H1 (cell line): ENCODE data around the gene TAF8. TPM values are rescaled to one million over a fixed set of nuclear protein-coding genes. Genes with fewer than 3 reads are reported as not detected.
"Not testable (repeated sequence)": the region's sequence is repeated elsewhere in the genome, so short reads cannot be mapped to it uniquely, and the experiment has no call there.

Source experiments
- CTCF ChIA-PET: fragments of 300-600 bp; sonication (Branson Sonifier 250); formaldehyde crosslinking; loops from one replicate; lab custom pipeline; 2021; ENCODE audit not compliant: partially characterized antibody; lab: Charles Lee
- POLR2A ChIA-PET: fragments of 300-600 bp; sonication (Branson Sonifier 250); formaldehyde crosslinking; loops from one replicate; lab custom pipeline; 2021; ENCODE audit warnings: inconsistent platforms; ENCODE audit not compliant: partially characterized antibody; lab: Charles Lee
- DNase-seq, 2 experiments: peaks; one replicate each; pipeline versions ENCODE4 v3.0.0 to v3.0.0-alpha.2; 2010 to 2022; ENCODE audit warnings: low spot score in 2 of 2, low read depth in 1 of 2, mixed read lengths in 1 of 2
- FAIRE-seq: peaks from 2 replicates; lab custom pipeline; 2011; peaks lifted over from hg19 to GRCh38; lab: Jason Lieb, UNC
- H2AFZ ChIP-seq: 2 replicates; pipeline ENCODE4 v1.8.1; 2012; ENCODE audit warnings: low read length, inconsistent platforms
- H2AK5ac ChIP-seq: 2 replicates; pipeline ENCODE4 v1.6.1; 2013; ENCODE audit warnings: low read depth, low read length
- H2BK120ac ChIP-seq: replicated peaks from 2 replicates; pipeline ENCODE3; 2013; ENCODE audit warnings: low read depth, low read length, inconsistent platforms
- H2BK12ac ChIP-seq: 2 replicates; pipeline ENCODE4 v1.6.1; 2013; ENCODE audit warnings: low read depth, low read length
- H2BK15ac ChIP-seq: 2 replicates; pipeline ENCODE4 v1.6.1; 2013; ENCODE audit warnings: low read length
- H2BK20ac ChIP-seq: 2 replicates; pipeline ENCODE4 v1.6.1; 2013; ENCODE audit warnings: low read length
- H2BK5ac ChIP-seq: 2 replicates; pipeline ENCODE4 v1.6.1; 2013; ENCODE audit warnings: low read depth, low read length
- H3K14ac ChIP-seq: 2 replicates; pipeline ENCODE4 v1.6.1; 2013; ENCODE audit warnings: inconsistent platforms; ENCODE audit not compliant: insufficient read length
- H3K18ac ChIP-seq: 2 replicates; pipeline ENCODE4 v1.6.1; 2013; ENCODE audit warnings: low read length; ENCODE audit errors: extremely low read depth
- H3K23ac ChIP-seq: 2 replicates; pipeline ENCODE4 v1.6.1; 2013; ENCODE audit warnings: inconsistent platforms; ENCODE audit not compliant: insufficient read length
- H3K23me2 ChIP-seq: 2 replicates; pipeline ENCODE4 v1.6.1; 2013; ENCODE audit warnings: low read depth, low read length
- H3K27ac ChIP-seq: 2 replicates; pipeline ENCODE4 v1.6.1; 2011; ENCODE audit warnings: low read depth, low read length, inconsistent platforms
- H3K27me3 ChIP-seq, 4 experiments: replicated peaks in 1 of 4; 1 replicate in 1 of 4; 2 replicates in 3 of 4; pipeline versions ENCODE4 v1.6.1 to v1.8.1; 2011 to 2013; ENCODE audit warnings: low read length in 3 of 4, mild to moderate bottlenecking in 3 of 4, inconsistent platforms in 2 of 4, mixed read lengths in 2 of 4, moderate library complexity in 1 of 4; ENCODE audit not compliant: control insufficient read depth in 3 of 4, insufficient read depth in 3 of 4; ENCODE audit errors: extremely low read depth in 1 of 4
- H3K36me3 ChIP-seq, 4 experiments: 2 replicates each; pipeline versions ENCODE4 v1.6.1 to v1.8.1; 2011 to 2013; ENCODE audit warnings: mild to moderate bottlenecking in 4 of 4, low read length in 3 of 4, moderate library complexity in 2 of 4, control low read depth in 1 of 4, inconsistent platforms in 1 of 4; ENCODE audit not compliant: insufficient read depth in 4 of 4, control insufficient read depth in 2 of 4
- H3K4ac ChIP-seq: replicated peaks from 2 replicates; pipeline ENCODE3; 2013; ENCODE audit warnings: low read length, low read depth, mixed read lengths, inconsistent platforms; ENCODE audit not compliant: insufficient read length
- H3K4me1 ChIP-seq, 4 experiments: replicated peaks in 1 of 4; 1 replicate in 1 of 4; 2 replicates in 3 of 4; pipeline versions ENCODE4 v1.6.1 to v1.8.1; 2011 to 2013; ENCODE audit warnings: low read length in 3 of 4, inconsistent platforms in 2 of 4, mixed read lengths in 1 of 4; ENCODE audit not compliant: insufficient read depth in 4 of 4, control insufficient read depth in 3 of 4
- H3K4me2 ChIP-seq, 2 experiments: 2 replicates each; pipeline versions ENCODE4 v1.6.1 to v1.8.1; 2011 to 2013; ENCODE audit warnings: low read depth in 2 of 2, low read length in 2 of 2, control low read depth in 1 of 2, inconsistent platforms in 1 of 2, mild to moderate bottlenecking in 1 of 2; ENCODE audit not compliant: insufficient read depth in 1 of 2
- H3K4me3 ChIP-seq, 4 experiments: fragments of 200-600, 300-600 bp in 1 of 4; sonication (generic), shearing (Covaris generic), sonication (Bioruptor Twin) in 1 of 4; 2 replicates each; pipeline versions ENCODE4 v1.5.1 to v1.8.1; 2011 to 2016; ENCODE audit warnings: low read length in 4 of 4, low read depth in 3 of 4, control low read depth in 2 of 4, inconsistent platforms in 2 of 4, mild to moderate bottlenecking in 2 of 4, mixed read lengths in 1 of 4, moderate library complexity in 1 of 4; ENCODE audit not compliant: insufficient read depth in 2 of 4; ENCODE audit errors: extremely low read depth in 1 of 4
- H3K56ac ChIP-seq: replicated peaks from 2 replicates; pipeline ENCODE3; 2013; ENCODE audit warnings: low read depth, mild to moderate bottlenecking, mixed read lengths, low read length, inconsistent platforms; ENCODE audit not compliant: insufficient read length
- H3K79me1 ChIP-seq: 2 replicates; pipeline ENCODE4 v1.6.1; 2013; ENCODE audit warnings: low read depth, low read length, control low read depth
- H3K79me2 ChIP-seq, 2 experiments: 2 replicates each; pipeline versions ENCODE4 v1.6.1 to v1.8.1; 2012 to 2013; ENCODE audit warnings: low read length in 2 of 2, mild to moderate bottlenecking in 2 of 2, inconsistent platforms in 1 of 2; ENCODE audit not compliant: insufficient read depth in 2 of 2, control insufficient read depth in 1 of 2
- H3K9ac ChIP-seq, 4 experiments: replicated peaks in 1 of 4; 1 replicate in 1 of 4; 2 replicates in 3 of 4; pipeline versions ENCODE4 v1.6.1 to v1.8.1; 2011 to 2013; ENCODE audit warnings: low read depth in 3 of 4, low read length in 3 of 4, control low read depth in 2 of 4, mild to moderate bottlenecking in 2 of 4, moderate library complexity in 2 of 4, inconsistent platforms in 1 of 4; ENCODE audit errors: extremely low read depth in 1 of 4
- H3K9me3 ChIP-seq, 2 experiments: 2 replicates each; pipeline versions ENCODE4 v1.6.1 to v1.8.1; 2012 to 2013; ENCODE audit warnings: mild to moderate bottlenecking in 2 of 2, moderate library complexity in 2 of 2, control low read depth in 1 of 2, inconsistent platforms in 1 of 2, low read depth in 1 of 2, low read length in 1 of 2, mixed read lengths in 1 of 2; ENCODE audit not compliant: insufficient read depth in 2 of 2
- H4K20me1 ChIP-seq, 2 experiments: replicated peaks in 1 of 2; 2 replicates each; pipeline versions ENCODE3 to v1.8.1; 2011 to 2013; ENCODE audit warnings: inconsistent platforms in 2 of 2, low read length in 2 of 2, mild to moderate bottlenecking in 1 of 2; ENCODE audit not compliant: insufficient read depth in 2 of 2, control insufficient read depth in 1 of 2
- H4K5ac ChIP-seq: 2 replicates; pipeline ENCODE4 v1.6.1; 2013; ENCODE audit warnings: low read length, low read depth, mixed read lengths, inconsistent platforms; ENCODE audit not compliant: insufficient read length
- H4K8ac ChIP-seq: 2 replicates; pipeline ENCODE4 v1.8.0; 2013; ENCODE audit warnings: mild to moderate bottlenecking, moderate library complexity, low read length, inconsistent platforms; ENCODE audit not compliant: insufficient read depth; ENCODE audit errors: extremely low read depth
- H4K91ac ChIP-seq: replicated peaks from 2 replicates; pipeline ENCODE3; 2013; ENCODE audit warnings: low read length, mixed read lengths, inconsistent platforms; ENCODE audit not compliant: insufficient read length
- WGBS, 2 experiments: shearing (Covaris generic) in 1 of 2; methylation state at CpG; one replicate each; pipeline versions ENCODE4 v1.1.6 to v1.1.7; 2013 to 2015; ENCODE audit warnings: low lambda C conversion rate in 2 of 2, mixed read lengths in 2 of 2, inconsistent platforms in 1 of 2, low coverage in 1 of 2, missing lambda C conversion rate in 1 of 2; ENCODE audit not compliant: insufficient replicate concordance in 2 of 2, insufficient coverage in 1 of 2, insufficient read length in 1 of 2; ENCODE audit errors: extremely low coverage in 1 of 2, missing lambda C conversion rate in 1 of 2; 5-methylcytosine and 5-hydroxymethylcytosine counted together
- polyA plus RNA-seq, 7 experiments: library from polyadenylated mRNA; depleted of rRNA in 3 of 7; stranded (reverse) in 5 of 7; unstranded in 2 of 7; fragments of >200 nt in 5 of 7; fragments of 200-250 nt in 2 of 7; gene quantifications; 1 replicate in 5 of 7; 2 replicates in 1 of 7; 4 replicates in 1 of 7; pipeline versions ENCODE4 v1.2.1 to v1.2.3, GENCODE V29; 2011 to 2013; ENCODE audit warnings: missing spikeins in 2 of 7, mixed read lengths in 2 of 7
- total RNA-seq: library from RNA; stranded (reverse); fragmentation: NEBNext Ultra II Directional; extraction: Animal tissue kit (Norgen Biotek cat#: 25700); gene quantifications from 2 replicates; pipeline ENCODE4 v1.2.1, GENCODE V29; 2021

The TAF8 gene
- total and polyA plus RNA-seq, 2 of the 8 experiments (the other 6 are each of a cell fraction or from before 2014, with no cell fraction given) = 32.2 to 34.0 TPM

DNA sequence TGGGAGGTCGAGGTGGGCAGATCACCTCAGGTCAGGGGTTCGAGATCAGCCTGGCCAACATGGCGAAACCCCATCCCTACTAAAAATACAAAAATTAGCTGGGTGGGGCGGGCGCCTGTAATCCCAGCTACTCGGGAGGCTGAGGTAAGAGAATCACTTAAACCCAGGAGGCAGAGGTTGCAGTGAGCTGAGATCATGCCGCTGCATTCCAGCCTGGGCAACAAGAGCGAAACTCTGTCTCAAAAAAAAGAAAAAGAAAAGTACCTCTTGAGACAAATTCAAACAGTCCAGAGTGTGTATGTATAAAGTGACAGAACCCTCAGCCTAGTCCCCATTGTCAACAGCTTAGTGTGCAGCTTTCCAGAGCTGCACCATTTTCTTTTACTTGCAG, 42.2 kb upstream of the TAF8 start:
- not testable (repeated sequence) for DNase-seq, H3K4me1 ChIP-seq, H2BK12ac ChIP-seq, H3K79me1 ChIP-seq, H3K4me2 ChIP-seq, H4K5ac ChIP-seq, H3K27me3 ChIP-seq, H4K20me1 ChIP-seq, FAIRE-seq, H3K23ac ChIP-seq, H3K4ac ChIP-seq, H3K14ac ChIP-seq, H2BK20ac ChIP-seq, H4K8ac ChIP-seq, H3K23me2 ChIP-seq, H3K4me3 ChIP-seq, H3K9me3 ChIP-seq, H3K79me2 ChIP-seq, H2BK120ac ChIP-seq, H2AK5ac ChIP-seq, H2BK5ac ChIP-seq, H4K91ac ChIP-seq, H3K56ac ChIP-seq, H2BK15ac ChIP-seq, H2AFZ ChIP-seq, H3K27ac ChIP-seq, H3K36me3 ChIP-seq, H3K18ac ChIP-seq, H3K9ac ChIP-seq
- WGBS, 2 experiments = 95% methylated on average over 8 of the region's 8 CpGs; no CpG with 5 or more reads in 1 of the 2 experiments
- POLR2A ChIA-PET = interaction anchor here (1.2 to 3.3 kb wide), 2 partner anchors 20 to 69 kb away, joined by 3 to 10 read pairs; no protein-coding TSS in a partner anchor
- CTCF ChIA-PET = interaction anchor here (1.0 to 3.1 kb wide), 6 partner anchors 9 to 87 kb away, joined by 4 to 13 read pairs (median 6); partner anchors contain the start of genes CCND3 and MED20
